NB4 (cell line): ENCODE results near the gene EDNRA.

Experiments
- DNase-seq: peaks from one replicate; pipeline ENCODE4 v3.0.0; 2010; ENCODE audit warnings: low read depth
- H3K4me3 ChIP-seq: one replicate; pipeline ENCODE4 v1.5.1; 2011; ENCODE audit warnings: mild to moderate bottlenecking, low read depth, low read length, moderate library complexity
- CTCF ChIP-seq: IDR thresholded peaks from one replicate; pipeline ENCODE4 v1.5.1; 2012; ENCODE audit warnings: low read depth, low read length
- MAX ChIP-seq: IDR thresholded peaks from 2 replicates; pipeline ENCODE4 v1.6.1; 2011; ENCODE audit warnings: low read depth, low read length
- MYC ChIP-seq: IDR thresholded peaks from 2 replicates; pipeline ENCODE4 v1.6.1; 2011; ENCODE audit warnings: low read depth, low read length
- POLR2A ChIP-seq: IDR thresholded peaks from 2 replicates; pipeline ENCODE4 v1.6.1; 2011; ENCODE audit warnings: mild to moderate bottlenecking; ENCODE audit not compliant: insufficient read length; ENCODE audit errors: extremely low read depth

EDNRA gene

GRCh38 chr4:147480502-147480890 is 401 bp upstream of the EDNRA start:
- DNase-seq, result no peak
- H3K4me3 ChIP-seq, result no peak overlapping the region
- TF ChIP-seq CTCF (no peak), MAX (no peak), MYC (no peak), POLR2A (no peak)

- DNase-seq, result no peak
- TF ChIP-seq MYC (no peak), CTCF (no peak), POLR2A (no peak), MAX (no peak)
- H3K4me3 ChIP-seq, result no peak overlapping the region
These were observed 746 bp downstream of the EDNRA start for GRCh38 chr4:147481577-147482109.

- TF ChIP-seq MYC (no peak), POLR2A (no peak), CTCF (no peak), MAX (no peak)
- no peak for DNase-seq
- no peak overlapping the region for H3K4me3 ChIP-seq
These were observed 1.4 kb downstream of the EDNRA start for GRCh38 chr4:147482281-147482680.

- no peak overlapping the region for H3K4me3 ChIP-seq
- DNase-seq, result no peak
- TF ChIP-seq POLR2A (no peak), MYC (no peak), MAX (no peak), CTCF (no peak)
These were observed 4.3 kb downstream of the EDNRA start for GRCh38 chr4:147485167-147485566.

GRCh38 chr4:147487616-147488015 is 6.7 kb downstream of the EDNRA start:
- TF ChIP-seq MAX (no peak), CTCF (no peak), MYC (no peak), POLR2A (no peak)
- no peak for DNase-seq
- no peak overlapping the region for H3K4me3 ChIP-seq

- no peak for DNase-seq
- TF ChIP-seq MYC, result no peak
- no peak for TF ChIP-seq POLR2A
- TF ChIP-seq CTCF, result no peak
- TF ChIP-seq MAX, result no peak
- no peak overlapping the region for H3K4me3 ChIP-seq
These were observed 7.7 kb downstream of the EDNRA start for GRCh38 chr4:147488556-147488955.
